GM19035 (cell line): ENCODE results near the gene AGTR2.
"Not testable (repeated sequence)": the region's sequence is repeated elsewhere in the genome, so short reads cannot be mapped to it uniquely, and the experiment has no call there.

Source experiments
- ATAC-seq: cut with Tn5 transposase; IDR thresholded peaks from one replicate; pipeline ENCODE4 v1.9.1; 2021; ENCODE audit not compliant: unreplicated experiment

Gene AGTR2, protein sequence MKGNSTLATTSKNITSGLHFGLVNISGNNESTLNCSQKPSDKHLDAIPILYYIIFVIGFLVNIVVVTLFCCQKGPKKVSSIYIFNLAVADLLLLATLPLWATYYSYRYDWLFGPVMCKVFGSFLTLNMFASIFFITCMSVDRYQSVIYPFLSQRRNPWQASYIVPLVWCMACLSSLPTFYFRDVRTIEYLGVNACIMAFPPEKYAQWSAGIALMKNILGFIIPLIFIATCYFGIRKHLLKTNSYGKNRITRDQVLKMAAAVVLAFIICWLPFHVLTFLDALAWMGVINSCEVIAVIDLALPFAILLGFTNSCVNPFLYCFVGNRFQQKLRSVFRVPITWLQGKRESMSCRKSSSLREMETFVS

GRCh38 chrX:116170511-116170910 lies at the start of gene AGTR2:
AGTR2 (plus strand) TSS chrX:116170744; CDS start chrX:116172281, 1,537 bp downstream.
- ATAC-seq = no peak

DNA sequence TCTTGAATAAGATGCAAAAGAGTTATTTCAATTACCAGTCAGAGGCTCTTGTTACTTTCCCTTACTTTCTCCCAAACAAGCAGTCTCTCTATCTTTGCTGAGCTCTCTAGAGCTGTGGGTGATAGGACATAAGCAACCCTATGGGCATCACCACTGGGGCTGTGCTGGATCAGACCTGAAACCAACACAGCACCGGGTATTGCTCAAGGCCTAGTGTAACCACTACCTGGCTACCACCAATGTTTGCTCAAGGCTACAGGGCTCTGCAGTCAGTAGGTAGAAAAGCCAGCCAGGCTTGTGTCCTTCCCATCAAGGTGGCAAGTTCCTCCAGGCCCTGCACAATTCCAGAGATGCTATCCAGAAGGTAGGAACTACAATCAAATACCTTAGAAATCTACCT lies 35.3 kb upstream of the AGTR2 start:
- no peak for ATAC-seq

- ATAC-seq = not testable (repeated sequence)
Observed at GRCh38 chrX:116141270-116141669, 29.3 kb upstream of the AGTR2 start.

DNA sequence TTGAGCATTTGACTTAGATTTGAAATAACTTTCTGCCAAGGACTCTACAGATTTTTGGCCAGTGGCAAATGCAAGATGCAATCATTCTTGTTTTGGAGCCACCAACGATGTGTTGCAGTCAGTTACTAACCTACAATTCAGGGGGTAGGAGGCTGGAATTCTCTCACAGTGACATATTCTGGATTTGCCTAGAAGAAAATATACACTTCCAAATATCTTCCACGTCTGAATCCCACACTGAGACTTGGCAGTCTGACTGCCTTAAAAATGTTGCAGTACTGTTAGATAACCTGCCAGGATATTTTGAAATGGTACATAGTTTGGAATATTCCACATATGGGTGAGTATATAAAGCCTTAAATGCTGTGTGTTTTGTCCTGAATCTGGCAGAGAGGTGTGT lies 27.6 kb upstream of the AGTR2 start:
- no peak for ATAC-seq

DNA sequence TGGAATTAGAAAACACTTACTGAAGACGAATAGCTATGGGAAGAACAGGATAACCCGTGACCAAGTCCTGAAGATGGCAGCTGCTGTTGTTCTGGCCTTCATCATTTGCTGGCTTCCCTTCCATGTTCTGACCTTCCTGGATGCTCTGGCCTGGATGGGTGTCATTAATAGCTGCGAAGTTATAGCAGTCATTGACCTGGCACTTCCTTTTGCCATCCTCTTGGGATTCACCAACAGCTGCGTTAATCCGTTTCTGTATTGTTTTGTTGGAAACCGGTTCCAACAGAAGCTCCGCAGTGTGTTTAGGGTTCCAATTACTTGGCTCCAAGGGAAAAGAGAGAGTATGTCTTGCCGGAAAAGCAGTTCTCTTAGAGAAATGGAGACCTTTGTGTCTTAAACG lies 2.4 kb downstream of the AGTR2 start:
- no peak for ATAC-seq

DNA sequence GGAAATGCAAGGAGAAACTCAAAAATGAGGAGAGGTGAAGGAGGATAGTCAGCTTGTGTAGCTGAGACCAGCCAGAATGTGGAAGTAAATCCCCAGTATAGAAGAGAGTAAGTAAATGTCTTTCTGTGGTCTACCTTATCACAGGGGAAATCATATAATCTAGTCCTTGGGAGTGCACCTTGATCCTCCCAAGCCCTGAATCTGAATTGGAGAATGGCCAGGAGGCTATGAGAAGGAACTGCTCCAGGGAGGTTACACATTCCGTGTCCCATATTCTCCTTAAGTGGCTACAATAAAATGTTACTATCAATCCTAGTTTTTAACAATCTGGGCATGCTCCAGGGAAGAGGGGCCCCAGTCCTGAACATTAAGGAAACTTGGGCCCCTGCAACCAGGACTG lies 10.8 kb downstream of the AGTR2 start:
- no peak for ATAC-seq

DNA sequence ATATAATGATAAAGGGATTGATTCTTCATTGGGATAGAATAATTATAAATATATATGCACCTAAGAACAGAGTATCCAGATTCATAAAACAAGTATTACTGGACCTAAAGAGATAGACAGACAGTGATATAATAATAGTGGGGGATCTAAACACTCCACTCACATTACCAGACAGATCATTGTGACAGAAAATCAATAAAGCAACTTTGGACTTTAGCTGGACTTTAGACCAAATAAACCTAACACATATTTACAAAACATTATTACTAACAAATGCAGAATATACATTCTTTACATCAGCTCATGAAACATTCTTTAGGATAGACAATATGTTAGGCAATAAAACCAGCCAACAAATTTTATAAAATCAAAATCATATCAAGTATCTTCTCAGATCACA lies 14.6 kb downstream of the AGTR2 start:
- no peak for ATAC-seq

DNA sequence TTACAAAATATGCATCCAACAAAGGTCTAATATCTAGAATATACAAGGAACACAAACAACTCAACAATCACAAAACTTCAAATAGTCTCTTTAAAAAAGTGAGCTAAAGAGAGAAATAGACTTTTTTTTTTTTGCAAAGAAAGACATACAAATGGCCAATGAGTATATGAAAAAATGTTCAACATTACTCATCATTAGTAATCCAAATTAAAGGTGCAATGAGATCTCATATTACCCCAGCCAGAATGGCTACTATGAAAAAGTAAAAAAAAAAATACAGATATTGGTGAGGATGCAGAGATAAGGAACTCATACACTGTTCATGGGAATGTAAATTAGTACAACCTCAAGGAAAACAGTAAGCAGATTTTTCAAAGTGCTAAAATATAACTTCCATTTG lies 24.1 kb downstream of the AGTR2 start:
- ATAC-seq = no peak

DNA sequence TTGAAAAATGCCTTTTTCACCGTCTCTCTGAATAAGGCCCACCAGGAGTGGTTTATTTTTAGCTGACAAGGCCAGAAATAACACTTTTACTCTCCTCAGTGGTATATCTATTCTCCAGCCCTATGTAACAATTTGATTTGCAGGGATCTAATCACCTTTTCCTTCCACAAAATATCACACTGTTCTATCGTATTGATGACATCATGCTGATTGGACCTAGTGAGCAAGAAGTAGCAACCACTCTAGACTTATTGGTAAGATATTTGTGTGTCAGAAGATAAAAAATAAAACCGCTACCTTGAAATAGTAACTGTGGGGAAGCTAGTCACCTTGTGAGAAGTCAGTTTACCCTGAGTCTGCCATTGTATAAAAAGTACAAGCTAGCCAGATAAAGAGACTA lies 27.7 kb downstream of the AGTR2 start:
- no peak for ATAC-seq

GRCh38 chrX:116198810-116199209 lies 28.3 kb downstream of the AGTR2 start:
- no peak for ATAC-seq

DNA sequence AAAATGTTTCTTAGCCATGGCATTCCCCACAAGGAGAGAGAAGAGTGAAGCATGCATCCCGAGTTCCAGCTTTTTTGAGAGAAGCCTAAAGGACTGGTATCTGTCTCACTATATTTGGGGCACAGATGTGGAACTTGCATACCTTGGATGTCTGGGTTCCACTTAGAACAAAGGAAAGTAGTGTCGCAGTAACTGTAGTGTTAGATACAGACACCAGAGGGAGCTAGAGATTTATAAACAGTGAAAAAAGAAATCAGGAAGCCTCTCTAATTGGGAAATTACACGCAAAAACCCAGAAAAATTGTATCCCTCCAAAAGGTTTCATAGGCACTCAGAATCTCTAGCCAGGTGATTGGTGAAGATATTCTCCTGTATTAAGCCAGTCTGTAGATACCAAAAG lies 34.4 kb downstream of the AGTR2 start:
- no peak for ATAC-seq

DNA sequence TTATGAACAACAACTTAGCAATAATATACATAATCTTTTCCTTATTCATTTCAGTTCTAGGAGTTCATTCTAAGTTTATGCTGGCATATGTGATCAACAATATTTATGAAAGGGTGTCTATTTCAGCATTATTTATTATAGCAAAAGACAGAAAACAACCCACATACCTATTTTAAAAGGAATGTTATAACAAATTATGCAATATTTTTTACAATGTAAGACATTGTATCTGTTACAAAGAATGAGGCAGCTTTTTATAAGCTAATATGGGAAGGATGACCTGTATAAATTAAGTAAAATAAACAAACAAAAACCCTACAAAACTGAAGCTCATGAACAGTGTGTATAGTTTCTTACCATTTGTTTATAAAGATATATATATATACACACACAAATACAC lies 42.7 kb downstream of the AGTR2 start:
- no peak for ATAC-seq

GRCh38 chrX:116217080-116217479 lies 46.5 kb downstream of the AGTR2 start:
- not testable (repeated sequence) for ATAC-seq
